ENCODE results near the gene GPC6. TPM values are rescaled to one million over a fixed set of nuclear protein-coding genes. Genes with fewer than 3 reads are reported as not detected.

The GPC6 gene
- total and polyA plus RNA-seq, 12 donors: 0.15 to 5.4 (median 2.5) TPM

DNA sequence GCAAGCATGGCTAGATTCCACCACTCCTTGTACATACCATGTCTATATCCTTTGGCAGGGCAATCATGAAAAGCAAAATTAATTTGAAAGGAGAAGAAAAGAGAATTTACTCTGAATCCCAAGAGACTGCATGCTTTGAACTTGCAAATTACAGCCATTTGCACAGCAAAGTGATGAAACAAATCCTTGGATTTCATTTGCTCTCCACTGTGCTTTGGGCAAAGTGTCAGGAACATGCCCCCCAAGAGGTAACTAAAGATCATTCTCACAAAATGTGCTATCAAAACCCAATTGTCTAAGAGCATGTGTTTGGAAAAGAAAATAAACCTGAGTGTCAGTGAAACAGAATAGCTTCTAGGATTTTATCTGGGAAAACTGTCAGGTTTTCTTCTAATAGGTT, 298.5 kb downstream of the GPC6 start:
- ATAC-seq: no peak
- Histone ChIP-seq H3K27me3 (no peaks in the 10 kb centered on the region), H3K27ac (no peak overlapping the region), H3K4me3 (no peak overlapping the region), H3K9me3 (no peaks in the 10 kb centered on the region), H3K36me3 (no peaks in the 10 kb centered on the region), H3K4me1 (no peaks in the 10 kb centered on the region)
- TF ChIP-seq, protein P1, sequence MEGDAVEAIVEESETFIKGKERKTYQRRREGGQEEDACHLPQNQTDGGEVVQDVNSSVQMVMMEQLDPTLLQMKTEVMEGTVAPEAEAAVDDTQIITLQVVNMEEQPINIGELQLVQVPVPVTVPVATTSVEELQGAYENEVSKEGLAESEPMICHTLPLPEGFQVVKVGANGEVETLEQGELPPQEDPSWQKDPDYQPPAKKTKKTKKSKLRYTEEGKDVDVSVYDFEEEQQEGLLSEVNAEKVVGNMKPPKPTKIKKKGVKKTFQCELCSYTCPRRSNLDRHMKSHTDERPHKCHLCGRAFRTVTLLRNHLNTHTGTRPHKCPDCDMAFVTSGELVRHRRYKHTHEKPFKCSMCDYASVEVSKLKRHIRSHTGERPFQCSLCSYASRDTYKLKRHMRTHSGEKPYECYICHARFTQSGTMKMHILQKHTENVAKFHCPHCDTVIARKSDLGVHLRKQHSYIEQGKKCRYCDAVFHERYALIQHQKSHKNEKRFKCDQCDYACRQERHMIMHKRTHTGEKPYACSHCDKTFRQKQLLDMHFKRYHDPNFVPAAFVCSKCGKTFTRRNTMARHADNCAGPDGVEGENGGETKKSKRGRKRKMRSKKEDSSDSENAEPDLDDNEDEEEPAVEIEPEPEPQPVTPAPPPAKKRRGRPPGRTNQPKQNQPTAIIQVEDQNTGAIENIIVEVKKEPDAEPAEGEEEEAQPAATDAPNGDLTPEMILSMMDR (IDR thresholded peaks at IDR 0.05): no peak
- no peak for DNase-seq
- intact Hi-C loops (cut with DNase I): no loop called here

DNA sequence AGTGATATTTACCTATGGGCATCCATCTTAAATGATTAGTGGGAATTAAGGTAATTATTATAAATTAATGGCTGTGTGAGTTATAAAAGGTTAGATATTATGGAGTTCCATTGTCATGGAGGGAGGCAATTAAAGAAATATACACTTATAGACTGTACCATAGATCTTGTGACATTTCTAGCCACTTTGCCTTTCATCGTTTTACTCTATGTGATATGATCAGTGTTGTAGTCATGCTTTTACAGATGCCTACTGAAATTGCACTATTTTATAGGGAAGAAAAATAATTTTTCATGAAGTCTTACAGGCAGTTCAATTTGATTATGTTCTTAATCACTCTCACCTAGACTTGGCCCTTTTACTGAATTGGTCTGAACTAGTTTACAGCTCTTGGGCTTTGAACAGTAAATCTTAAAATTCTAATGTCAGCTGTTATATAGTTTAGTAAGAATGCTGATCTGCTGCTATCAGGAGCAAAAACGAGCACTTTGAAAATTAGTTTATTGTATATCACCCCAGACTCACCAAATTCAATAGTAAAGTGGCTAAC, 301.2 kb downstream of the GPC6 start:
- H3K27me3 ChIP-seq: no peaks in the 10 kb centered on the region
- WGBS, 2 donors: 73 to 84% methylated on average over 2 of the region's 2 CpGs
- H3K4me1 ChIP-seq: no peaks in the 10 kb centered on the region
- H3K27ac ChIP-seq: no peak overlapping the region
- TF ChIP-seq, protein P1 (IDR thresholded peaks at IDR 0.05): no peak
- H3K9me3 ChIP-seq: no peaks in the 10 kb centered on the region
- H3K4me3 ChIP-seq: no peak overlapping the region
- intact Hi-C loops (cut with DNase I): no loop called here
- DNase-seq (no peak), ATAC-seq (no peak)
- no peaks in the 10 kb centered on the region for H3K36me3 ChIP-seq

DNA sequence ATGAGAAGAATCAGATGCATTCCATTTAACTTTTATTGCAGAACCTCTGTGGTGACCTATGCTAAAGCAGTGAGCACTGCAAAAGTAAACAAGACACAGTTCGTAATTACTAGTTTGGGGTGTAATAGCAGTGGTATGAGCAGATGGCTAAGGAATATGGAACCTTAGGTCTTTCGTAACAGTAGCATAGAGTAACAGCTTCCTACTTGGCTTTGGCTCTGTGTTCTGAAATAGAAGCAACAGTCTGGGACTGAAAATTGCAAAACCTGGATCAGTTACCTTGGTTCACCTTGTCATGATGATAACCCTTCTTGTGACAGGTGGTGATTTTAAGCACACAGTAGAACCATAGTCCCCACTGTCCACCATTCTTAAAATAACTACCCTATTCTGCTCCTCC, 303.4 kb downstream of the GPC6 start:
- H3K9me3 ChIP-seq: no peaks in the 10 kb centered on the region
- WGBS, 2 donors: 80 to 95% methylated on average over 2 of the region's 2 CpGs
- peaks cover 0 to 7% (median 0%) of the 10 kb centered on the region in 9 donors for H3K4me1 ChIP-seq
- intact Hi-C loops (cut with DNase I): no loop called here
- H3K4me3 ChIP-seq: no peak overlapping the region
- H3K27me3 ChIP-seq: no peaks in the 10 kb centered on the region
- no peaks in the 10 kb centered on the region for H3K36me3 ChIP-seq
- TF ChIP-seq, protein P1 (IDR thresholded peaks at IDR 0.05): no peak
- no peak for ATAC-seq
- no peak for DNase-seq
- H3K27ac ChIP-seq: no peak overlapping the region

DNA sequence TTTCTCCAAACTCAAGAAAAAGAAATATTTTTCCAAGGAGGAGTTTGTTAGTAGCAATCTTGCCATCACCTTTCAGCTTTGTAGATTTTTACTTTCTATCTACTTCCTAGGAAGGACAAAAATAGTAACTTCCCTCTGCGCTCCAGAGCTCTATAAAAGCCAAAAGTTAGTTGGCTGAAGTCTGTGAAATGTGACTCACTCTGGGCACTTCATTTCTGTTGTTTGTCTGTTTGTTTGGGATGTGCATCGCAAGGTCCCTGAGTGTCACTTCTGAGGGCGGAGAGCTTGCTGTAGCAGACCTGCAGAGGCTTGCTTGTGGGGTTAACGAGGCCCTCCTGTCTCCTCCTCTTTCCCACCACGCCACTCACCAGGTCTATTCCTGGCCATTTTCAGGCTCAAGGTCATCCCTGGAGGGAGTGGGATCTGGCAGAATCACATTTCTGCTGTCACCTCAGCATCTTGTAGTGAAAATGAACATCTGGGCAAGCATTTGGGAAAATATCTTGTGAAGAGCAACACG, 307.6 kb downstream of the GPC6 start:
- Histone ChIP-seq H3K27ac (no peak overlapping the region), H3K27me3 (no peaks in the 10 kb centered on the region), H3K36me3 (no peaks in the 10 kb centered on the region), H3K4me3 (no peak overlapping the region), H3K9me3 (no peaks in the 10 kb centered on the region), H3K4me1 (peaks cover 0 to 7% (median 0%) of the 10 kb centered on the region in 9 donors)
- DNase-seq: no peak
- WGBS, 2 donors: 53 to 60% methylated on average over 6 of the region's 6 CpGs
- ATAC-seq: no peak
- intact Hi-C loops (cut with DNase I): no loop called here
- TF ChIP-seq, protein P1 (IDR thresholded peaks at IDR 0.05): no peak

All from heart right ventricle (tissue), 16 donors.